ENCODE data around the gene S100PBP. TPM values are rescaled to one million over a fixed set of nuclear protein-coding genes. Genes with fewer than 3 reads are reported as not detected.
"Not testable (repeated sequence)": the region's sequence is repeated elsewhere in the genome, so short reads cannot be mapped to it uniquely, and the experiment has no call there.

The S100PBP gene
- total RNA-seq, 1 donor from 2014 or later, result 43.8 TPM

- intact Hi-C loops (cut with micrococcal nuclease), result loop anchor here (5.0 to 10.0 kb wide), 2 partner anchors 97 to 330 kb away; partner anchors contain the start of gene FNDC5
- peaks cover 53% of the 10 kb centered on the region for H3K36me3 Mint-ChIP-seq (ENCODE audit: low read depth)
- no peaks in the 10 kb centered on the region for H3K27me3 Mint-ChIP-seq
- H3K4me1 Mint-ChIP-seq, result peaks cover 16% of the 10 kb centered on the region
- H3K27ac Mint-ChIP-seq, result no peak overlapping the region
- H3K9me3 Mint-ChIP-seq, result no peaks in the 10 kb centered on the region
- H3K4me3 Mint-ChIP-seq, result no peak overlapping the region
- no peak for DNase-seq
These were observed 42.4 kb upstream of the S100PBP start for GRCh38 chr1:32774950-32775634.

- intact Hi-C loops (cut with micrococcal nuclease), result loop anchor here (10.0 kb wide), 1 partner anchor 331 kb away; no protein-coding TSS in a partner anchor
- no peak overlapping the region for H3K27ac Mint-ChIP-seq
- H3K36me3 Mint-ChIP-seq (ENCODE audit: low read depth), result peaks cover 60% of the 10 kb centered on the region
These were observed 41.7 kb upstream of the S100PBP start for GRCh38 chr1:32775640-32776337.

GRCh38 chr1:32779242-32779641 is 38.2 kb upstream of the S100PBP start:
- Mint-ChIP-seq H3K27ac (no peak overlapping the region), H3K9me3 (no peaks in the 10 kb centered on the region), H3K27me3 (no peaks in the 10 kb centered on the region), H3K36me3 (ENCODE audit: low read depth) (peaks cover 72% of the 10 kb centered on the region), H3K4me3 (no peak overlapping the region), H3K4me1 (peaks cover 7% of the 10 kb centered on the region)
- DNase-seq, result no peak
- intact Hi-C loops (cut with micrococcal nuclease), result loop anchor here (10.0 kb wide), 1 partner anchor 334 kb away; no protein-coding TSS in a partner anchor

More at GRCh38 chr1:32775640-32776337, 41.7 kb upstream of the S100PBP start:
- Mint-ChIP-seq H3K9me3 (no peaks in the 10 kb centered on the region), H3K4me3 (no peak overlapping the region), H3K27me3 (no peaks in the 10 kb centered on the region), H3K4me1 (peaks cover 16% of the 10 kb centered on the region)
- no peak for DNase-seq

- peaks cover 4% of the 10 kb centered on the region for H3K4me1 Mint-ChIP-seq
- H3K27me3 Mint-ChIP-seq, result no peaks in the 10 kb centered on the region
- intact Hi-C loops (cut with micrococcal nuclease), result no loop called here
- no peaks in the 10 kb centered on the region for H3K9me3 Mint-ChIP-seq
- DNase-seq, result no peak
- peaks cover 72% of the 10 kb centered on the region for H3K36me3 Mint-ChIP-seq (ENCODE audit: low read depth)
- no peak overlapping the region for H3K4me3 Mint-ChIP-seq
- no peak overlapping the region for H3K27ac Mint-ChIP-seq
These were observed 37.4 kb upstream of the S100PBP start for GRCh38 chr1:32780005-32780404.

- Mint-ChIP-seq H3K27me3 (no peaks in the 10 kb centered on the region), H3K4me1 (peaks cover 2% of the 10 kb centered on the region), H3K27ac (no peak overlapping the region), H3K36me3 (ENCODE audit: low read depth) (peaks cover 70% of the 10 kb centered on the region), H3K9me3 (no peaks in the 10 kb centered on the region), H3K4me3 (no peak overlapping the region)
- no peak for DNase-seq
- intact Hi-C loops (cut with micrococcal nuclease), result no loop called here
These were observed 36.7 kb upstream of the S100PBP start for GRCh38 chr1:32780628-32781234.

GRCh38 chr1:32782086-32782485 is 35.4 kb upstream of the S100PBP start:
- H3K27me3 Mint-ChIP-seq, result no peaks in the 10 kb centered on the region
- H3K36me3 Mint-ChIP-seq (ENCODE audit: low read depth), result peaks cover 71% of the 10 kb centered on the region
- no peak for DNase-seq
- H3K4me3 Mint-ChIP-seq, result no peak overlapping the region
- no peaks in the 10 kb centered on the region for H3K4me1 Mint-ChIP-seq
- H3K9me3 Mint-ChIP-seq, result no peaks in the 10 kb centered on the region
- no peak overlapping the region for H3K27ac Mint-ChIP-seq
- intact Hi-C loops (cut with micrococcal nuclease), result no loop called here

- Mint-ChIP-seq H3K9me3 (no peaks in the 10 kb centered on the region), H3K27ac (no peak overlapping the region), H3K36me3 (ENCODE audit: low read depth) (peaks cover 65% of the 10 kb centered on the region), H3K4me3 (no peak overlapping the region), H3K4me1 (no peaks in the 10 kb centered on the region), H3K27me3 (no peaks in the 10 kb centered on the region)
- intact Hi-C loops (cut with micrococcal nuclease), result no loop called here
- no peak for DNase-seq
These were observed 33.6 kb upstream of the S100PBP start for GRCh38 chr1:32783851-32784250.

GRCh38 chr1:32784817-32785216 is 32.6 kb upstream of the S100PBP start:
- H3K4me3 Mint-ChIP-seq, result no peak overlapping the region
- H3K4me1 Mint-ChIP-seq, result no peaks in the 10 kb centered on the region
- peaks cover 61% of the 10 kb centered on the region for H3K36me3 Mint-ChIP-seq (ENCODE audit: low read depth)
- intact Hi-C loops (cut with micrococcal nuclease), result no loop called here
- H3K27me3 Mint-ChIP-seq, result no peaks in the 10 kb centered on the region
- no peak for DNase-seq
- no peaks in the 10 kb centered on the region for H3K9me3 Mint-ChIP-seq
- no peak overlapping the region for H3K27ac Mint-ChIP-seq

- no peaks in the 10 kb centered on the region for H3K9me3 Mint-ChIP-seq
- intact Hi-C loops (cut with micrococcal nuclease), result no loop called here
- peaks cover 3% of the 10 kb centered on the region for H3K4me1 Mint-ChIP-seq
- no peaks in the 10 kb centered on the region for H3K27me3 Mint-ChIP-seq
- peaks cover 57% of the 10 kb centered on the region for H3K36me3 Mint-ChIP-seq (ENCODE audit: low read depth)
- peak overlapping the region; percentile 29 for H3K27ac Mint-ChIP-seq
- DNase-seq, result no peak
- H3K4me3 Mint-ChIP-seq, result no peak overlapping the region
These were observed 30.6 kb upstream of the S100PBP start for GRCh38 chr1:32786856-32787255.

- H3K27ac Mint-ChIP-seq; H3K9me3 Mint-ChIP-seq; H3K4me3 Mint-ChIP-seq; H3K27me3 Mint-ChIP-seq; DNase-seq; intact Hi-C loops (cut with micrococcal nuclease): not testable (repeated sequence)
- Mint-ChIP-seq H3K36me3 (ENCODE audit: low read depth) (peaks cover 57% of the 10 kb centered on the region), H3K4me1 (peaks cover 14% of the 10 kb centered on the region)
These were observed 28.1 kb upstream of the S100PBP start for GRCh38 chr1:32789356-32789755.

GRCh38 chr1:32791881-32792280 is 25.6 kb upstream of the S100PBP start:
- Mint-ChIP-seq H3K36me3 (ENCODE audit: low read depth) (peaks cover 48% of the 10 kb centered on the region), H3K9me3 (no peaks in the 10 kb centered on the region), H3K4me3 (no peak overlapping the region), H3K4me1 (peaks cover 14% of the 10 kb centered on the region), H3K27me3 (no peaks in the 10 kb centered on the region), H3K27ac (peak overlapping the region; percentile 43)
- DNase-seq, result no peak
- intact Hi-C loops (cut with micrococcal nuclease), result no loop called here

- intact Hi-C loops (cut with micrococcal nuclease); DNase-seq; H3K4me3 Mint-ChIP-seq; H3K27ac Mint-ChIP-seq; H3K27me3 Mint-ChIP-seq; H3K9me3 Mint-ChIP-seq: not testable (repeated sequence)
- peaks cover 38% of the 10 kb centered on the region for H3K4me1 Mint-ChIP-seq
- peaks cover 65% of the 10 kb centered on the region for H3K36me3 Mint-ChIP-seq (ENCODE audit: low read depth)
These were observed 21.7 kb upstream of the S100PBP start for GRCh38 chr1:32795763-32796162.

- H3K4me1 Mint-ChIP-seq, result peaks cover 44% of the 10 kb centered on the region
- peaks cover 62% of the 10 kb centered on the region for H3K36me3 Mint-ChIP-seq (ENCODE audit: low read depth)
- peak overlapping the region; percentile 31 for H3K27ac Mint-ChIP-seq
- no peaks in the 10 kb centered on the region for H3K27me3 Mint-ChIP-seq
- H3K9me3 Mint-ChIP-seq, result no peaks in the 10 kb centered on the region
- peak overlapping the region; percentile 67 for H3K4me3 Mint-ChIP-seq
- DNase-seq, result no peak
- intact Hi-C loops (cut with micrococcal nuclease), result no loop called here
These were observed 20.0 kb upstream of the S100PBP start for GRCh38 chr1:32797456-32797855.

GRCh38 chr1:32798191-32798590 is 19.3 kb upstream of the S100PBP start:
- H3K36me3 Mint-ChIP-seq (ENCODE audit: low read depth), result peaks cover 63% of the 10 kb centered on the region
- H3K4me3 Mint-ChIP-seq, result peak overlapping the region; percentile 67

More at GRCh38 chr1:32798191-32798590, 19.3 kb upstream of the S100PBP start:
- Mint-ChIP-seq H3K27me3 (no peaks in the 10 kb centered on the region), H3K9me3 (no peaks in the 10 kb centered on the region), H3K4me1 (peaks cover 41% of the 10 kb centered on the region), H3K27ac (peak overlapping the region; percentile 95)
- no peak for DNase-seq
- intact Hi-C loops (cut with micrococcal nuclease), result no loop called here
